A673 (cell line): ENCODE measurements around the gene SLC25A34. TPM values are rescaled to one million over a fixed set of nuclear protein-coding genes. Genes with fewer than 3 reads are reported as not detected.

ENCODE experiments used
- BruUV-seq: library from RNA; stranded (reverse); fragments of 400-500 nt; replicated peaks from 2 replicates; lab custom pipeline; 2021; lab: Mats Ljungman, UMichigan
- CTCF ChIA-PET: fragments of 300-600 bp; sonication (Branson Sonifier 250); formaldehyde crosslinking; loops from one replicate; lab custom pipeline; 2022; ENCODE audit warnings: antibody characterized with exemption; lab: Charles Lee
- POLR2A ChIA-PET: fragments of 300-600 bp; sonication (Branson Sonifier 250); formaldehyde crosslinking; loops from one replicate; lab custom pipeline; 2022; ENCODE audit warnings: antibody characterized with exemption; ENCODE audit not compliant: low non-redundant PET; lab: Charles Lee
- DNase-seq: peaks from one replicate; pipeline ENCODE4 v3.0.0-alpha.2; 2015; ENCODE audit warnings: low spot score
- H3K27ac ChIP-seq: fragments of 200-600 bp; sonication (generic); 2 replicates; pipeline ENCODE4 v1.5.1; 2016; ENCODE audit warnings: mixed run types, low read depth, mild to moderate bottlenecking, mixed read lengths, antibody characterized with exemption, low read length; ENCODE audit not compliant: poor library complexity, severe bottlenecking
- H3K27me3 ChIP-seq: fragments of 200-600 bp; sonication (generic); replicated peaks from 2 replicates; pipeline ENCODE4 v1.6.1; 2017; ENCODE audit warnings: mixed run types, low read depth, mild to moderate bottlenecking, mixed read lengths, antibody characterized with exemption, low read length; ENCODE audit not compliant: insufficient read depth, poor library complexity
- H3K36me3 ChIP-seq: fragments of 200-600 bp; sonication (generic); 2 replicates; pipeline ENCODE4 v1.6.1; 2016; ENCODE audit warnings: mixed run types, mild to moderate bottlenecking, mixed read lengths, antibody characterized with exemption, low read length; ENCODE audit not compliant: insufficient read depth, poor library complexity, severe bottlenecking
- H3K4me1 ChIP-seq: fragments of 200-600 bp; sonication (generic); 2 replicates; pipeline ENCODE4 v1.6.1; 2017; ENCODE audit warnings: mixed run types, mild to moderate bottlenecking, mixed read lengths, antibody characterized with exemption, low read length; ENCODE audit not compliant: insufficient read depth, poor library complexity, severe bottlenecking
- H3K4me3 ChIP-seq: fragments of 200-600 bp; sonication (generic); 2 replicates; pipeline ENCODE4 v1.5.1; 2016; ENCODE audit warnings: low read depth, mixed run types, mild to moderate bottlenecking, mixed read lengths, low read length; ENCODE audit not compliant: poor library complexity, severe bottlenecking
- H3K9me3 ChIP-seq: fragments of 200-600 bp; sonication (generic); 2 replicates; pipeline ENCODE4 v1.6.1; 2016; ENCODE audit warnings: mixed run types, low read depth, mild to moderate bottlenecking, mixed read lengths, antibody characterized with exemption, low read length; ENCODE audit not compliant: poor library complexity, severe bottlenecking
- EZH2 ChIP-seq: fragments of 200-600 bp; sonication (generic); IDR thresholded peaks from 2 replicates; pipeline ENCODE4 v1.6.1; 2017; ENCODE audit warnings: borderline replicate concordance, low read depth, mild to moderate bottlenecking, mixed read lengths, antibody characterized with exemption, low read length; ENCODE audit not compliant: poor library complexity, severe bottlenecking
- intact Hi-C: fragments of 100-400 bp; cut with micrococcal nuclease; formaldehyde crosslinking; loops from one replicate; pipeline ENCODE4 v1.10.0; 2022; ENCODE audit not compliant: unreplicated experiment
- total RNA-seq: library from RNA; stranded (reverse); gene quantifications from 2 replicates; pipeline ENCODE4 v1.2.3, GENCODE V29; 2021
- TF ChIP-seq, protein P1 (sequence below): fragments of 300-800, 200-600 bp; sonication (generic); conservative IDR thresholded peaks from 2 replicates; pipeline ENCODE4 v1.5.1; 2017; ENCODE audit warnings: low read depth, mild to moderate bottlenecking, antibody characterized with exemption, low read length, moderate library complexity, mixed read lengths

Gene SLC25A34
- total RNA-seq, 1 experiment from 2014 or later = 3.2 TPM

DNA sequence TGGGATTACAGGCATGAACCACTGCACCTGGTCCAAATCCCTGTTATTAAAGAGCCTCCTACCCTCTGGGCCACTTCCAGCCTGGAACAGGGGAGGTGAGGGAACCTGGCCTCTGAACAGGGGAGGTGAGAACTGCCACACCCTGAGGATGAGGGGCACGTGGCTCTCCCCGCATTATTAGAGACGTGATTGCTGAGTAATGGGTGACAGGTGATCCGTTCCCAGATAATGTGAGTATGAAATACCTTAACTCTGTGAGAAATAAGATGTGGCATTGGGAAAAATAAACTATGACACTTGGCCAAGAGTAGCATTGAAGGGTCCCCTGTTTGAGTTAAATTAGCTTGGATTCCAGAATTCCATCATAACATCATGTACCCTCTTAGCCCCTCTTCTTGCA, 13.6 kb upstream of the SLC25A34 start:
- no TSS peak for BruUV-seq
- ChIA-PET CTCF (no interaction called here), POLR2A (no interaction called here)
- no peaks in the 10 kb centered on the region for H3K27me3 ChIP-seq
- intact Hi-C loops = no loop called here
- peaks cover 25% of the 10 kb centered on the region for H3K36me3 ChIP-seq
- TF ChIP-seq, protein P1, sequence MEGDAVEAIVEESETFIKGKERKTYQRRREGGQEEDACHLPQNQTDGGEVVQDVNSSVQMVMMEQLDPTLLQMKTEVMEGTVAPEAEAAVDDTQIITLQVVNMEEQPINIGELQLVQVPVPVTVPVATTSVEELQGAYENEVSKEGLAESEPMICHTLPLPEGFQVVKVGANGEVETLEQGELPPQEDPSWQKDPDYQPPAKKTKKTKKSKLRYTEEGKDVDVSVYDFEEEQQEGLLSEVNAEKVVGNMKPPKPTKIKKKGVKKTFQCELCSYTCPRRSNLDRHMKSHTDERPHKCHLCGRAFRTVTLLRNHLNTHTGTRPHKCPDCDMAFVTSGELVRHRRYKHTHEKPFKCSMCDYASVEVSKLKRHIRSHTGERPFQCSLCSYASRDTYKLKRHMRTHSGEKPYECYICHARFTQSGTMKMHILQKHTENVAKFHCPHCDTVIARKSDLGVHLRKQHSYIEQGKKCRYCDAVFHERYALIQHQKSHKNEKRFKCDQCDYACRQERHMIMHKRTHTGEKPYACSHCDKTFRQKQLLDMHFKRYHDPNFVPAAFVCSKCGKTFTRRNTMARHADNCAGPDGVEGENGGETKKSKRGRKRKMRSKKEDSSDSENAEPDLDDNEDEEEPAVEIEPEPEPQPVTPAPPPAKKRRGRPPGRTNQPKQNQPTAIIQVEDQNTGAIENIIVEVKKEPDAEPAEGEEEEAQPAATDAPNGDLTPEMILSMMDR = no peak
- no peak for TF ChIP-seq EZH2
- H3K4me1 ChIP-seq = no peaks in the 10 kb centered on the region
- H3K4me3 ChIP-seq = no peak overlapping the region
- no peak for DNase-seq
- H3K27ac ChIP-seq = no peak overlapping the region
- H3K9me3 ChIP-seq = no peaks in the 10 kb centered on the region

DNA sequence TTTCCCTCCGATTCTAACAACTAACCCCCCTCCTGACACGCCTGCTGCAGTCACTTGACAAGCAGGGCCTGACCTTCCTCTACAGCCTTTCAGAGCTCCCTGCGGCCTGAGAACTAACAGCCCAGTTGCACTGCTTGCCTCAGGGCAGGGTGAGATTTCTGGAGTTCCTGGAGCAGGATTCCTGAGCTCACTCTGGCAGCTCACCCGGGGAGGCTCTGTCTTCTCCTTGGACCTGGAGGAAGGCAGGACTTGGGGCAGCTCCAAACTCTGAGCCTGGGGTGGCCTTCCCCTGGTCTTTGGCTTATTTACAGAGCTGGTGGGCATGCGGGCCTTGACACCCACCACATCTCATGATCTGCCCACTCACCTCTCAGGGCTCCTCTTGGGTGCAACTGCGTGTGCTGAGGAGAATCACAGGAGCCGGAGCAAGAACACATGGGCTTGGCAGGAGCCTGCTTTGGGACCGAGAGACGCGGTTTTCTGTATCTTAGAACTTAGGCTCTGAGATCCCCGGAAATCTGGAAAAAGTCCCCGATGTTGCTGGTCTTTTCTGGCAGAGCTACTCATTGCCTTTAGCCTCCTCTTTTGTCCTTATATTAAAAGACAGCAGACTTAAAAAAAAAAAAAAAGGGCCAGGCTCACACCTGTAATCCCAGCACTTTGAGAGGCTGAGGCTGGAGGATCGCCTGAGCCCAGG, 13.1 kb upstream of the SLC25A34 start:
- no peaks in the 10 kb centered on the region for H3K4me1 ChIP-seq
- ChIA-PET POLR2A (no interaction called here), CTCF (no interaction called here)
- no peak overlapping the region for H3K27ac ChIP-seq
- H3K9me3 ChIP-seq = no peaks in the 10 kb centered on the region
- H3K36me3 ChIP-seq = peaks cover 26% of the 10 kb centered on the region
- no peaks in the 10 kb centered on the region for H3K27me3 ChIP-seq
- TF ChIP-seq, protein P1 = no peak
- TF ChIP-seq EZH2 = no peak
- intact Hi-C loops = no loop called here
- H3K4me3 ChIP-seq = no peak overlapping the region
- DNase-seq = no peak
- no TSS peak for BruUV-seq

DNA sequence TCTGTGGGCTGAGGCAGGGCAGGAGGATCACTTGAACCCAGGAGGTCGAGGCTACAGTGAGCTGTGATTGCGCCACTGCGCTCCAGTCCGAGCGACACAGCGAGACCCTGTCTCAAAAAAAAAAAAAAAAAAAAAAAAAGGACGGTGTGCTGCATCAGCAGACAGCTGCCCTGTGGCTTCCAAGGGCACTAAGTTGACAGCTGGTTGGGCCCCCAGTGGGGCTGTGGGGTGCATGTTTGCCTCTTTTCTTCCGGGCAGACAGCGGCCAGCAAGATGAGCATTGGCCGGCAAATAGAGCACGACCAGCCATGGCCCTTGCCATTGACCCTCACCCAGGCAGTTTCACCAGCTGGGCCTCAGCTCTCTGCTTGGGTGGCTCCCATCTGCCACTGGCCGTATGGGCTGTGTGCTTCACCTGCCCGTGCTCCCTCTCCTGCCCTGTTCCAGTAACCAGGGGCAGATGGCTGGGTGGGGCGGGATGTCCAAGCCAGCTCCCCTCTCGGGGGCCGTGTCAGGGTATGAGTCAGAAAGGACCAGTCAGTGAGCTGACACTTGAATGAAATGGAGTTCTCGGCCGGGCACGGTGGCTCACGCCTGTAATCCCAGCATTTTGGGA, 12.3 kb upstream of the SLC25A34 start:
- ChIA-PET POLR2A (no interaction called here), CTCF (no interaction called here)
- Histone ChIP-seq H3K4me3 (no peak overlapping the region), H3K27ac (no peak overlapping the region), H3K4me1 (no peaks in the 10 kb centered on the region), H3K27me3 (no peaks in the 10 kb centered on the region), H3K9me3 (no peaks in the 10 kb centered on the region), H3K36me3 (peaks cover 32% of the 10 kb centered on the region)
- BruUV-seq = no TSS peak
- TF ChIP-seq, protein P1 = no peak
- no peak for TF ChIP-seq EZH2
- intact Hi-C loops = no loop called here
- DNase-seq = no peak
